Measurements from ENCODE around the gene MFSD6. TPM values are rescaled to one million over a fixed set of nuclear protein-coding genes. Genes with fewer than 3 reads are reported as not detected.

MFSD6 gene
- total and polyA plus RNA-seq, 2 donors from 2014 or later: 12.3 to 33.9 TPM

DNA sequence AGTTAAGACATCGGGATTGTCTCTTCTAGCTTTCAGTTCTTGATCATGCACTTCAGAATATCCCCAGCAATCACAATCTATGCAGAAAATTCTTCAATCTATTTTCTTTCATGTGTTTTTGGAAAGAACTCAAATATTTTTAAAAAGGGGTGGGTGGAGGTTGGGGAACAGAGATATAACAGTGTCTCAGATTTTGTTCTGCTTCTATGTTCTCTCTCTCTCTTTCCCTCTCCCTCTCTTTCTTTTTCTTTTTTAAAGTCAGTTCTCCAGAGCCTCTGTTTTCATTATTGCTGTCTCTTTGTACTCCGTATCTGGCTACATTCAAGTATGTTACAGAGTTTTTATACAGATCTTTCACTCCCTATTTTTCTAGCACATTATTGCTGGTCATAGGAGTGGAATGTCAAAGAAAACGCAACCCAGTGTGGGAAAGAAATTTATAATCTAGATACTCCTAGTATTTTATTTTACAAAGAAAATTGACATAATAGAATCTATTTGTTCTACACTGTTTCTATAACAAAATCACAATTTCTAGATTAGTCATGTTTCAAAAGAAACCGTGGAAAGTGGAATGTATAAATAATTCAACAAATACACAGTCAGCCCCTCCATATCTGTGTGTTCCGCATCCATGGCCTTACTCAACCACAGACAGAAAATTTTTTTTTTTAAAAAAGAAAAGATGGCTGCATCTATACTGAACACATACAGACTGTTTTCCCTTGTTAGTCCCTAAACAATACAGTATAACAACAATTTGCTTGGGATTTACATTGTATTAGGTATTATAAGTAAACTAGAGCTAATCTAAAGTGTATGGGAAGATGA lies 137.6 kb downstream of the MFSD6 start:
- Histone ChIP-seq H3K4me1 (ENCODE audit: control insufficient read depth in 2 of 3, insufficient read depth in 2 of 3, low read depth in 1 of 3, low read length in 3 of 3) (peaks cover 0 to 5% (median 0%) of the 10 kb centered on the region in 3 donors), H3K36me3 (ENCODE audit: control insufficient read depth in 2 of 3, insufficient read depth in 3 of 3, low read length in 3 of 3) (no peaks in the 10 kb centered on the region), H3K9ac (ENCODE audit: low read length in 3 of 3) (no peak overlapping the region), H3K27me3 (ENCODE audit: control insufficient read depth, insufficient read depth, low read length) (no peaks in the 10 kb centered on the region), H3K4me3 (ENCODE audit: low read length in 3 of 3) (no peak overlapping the region), H3K27ac (ENCODE audit: low read depth in 2 of 2, low read length in 2 of 2) (no peak overlapping the region), H3K9me3 (ENCODE audit: control insufficient read depth in 2 of 3, insufficient read depth in 1 of 3, low read length in 3 of 3) (peaks cover 0 to under 1% (median 0%) of the 10 kb centered on the region in 3 donors)
- TF ChIP-seq, protein P1, sequence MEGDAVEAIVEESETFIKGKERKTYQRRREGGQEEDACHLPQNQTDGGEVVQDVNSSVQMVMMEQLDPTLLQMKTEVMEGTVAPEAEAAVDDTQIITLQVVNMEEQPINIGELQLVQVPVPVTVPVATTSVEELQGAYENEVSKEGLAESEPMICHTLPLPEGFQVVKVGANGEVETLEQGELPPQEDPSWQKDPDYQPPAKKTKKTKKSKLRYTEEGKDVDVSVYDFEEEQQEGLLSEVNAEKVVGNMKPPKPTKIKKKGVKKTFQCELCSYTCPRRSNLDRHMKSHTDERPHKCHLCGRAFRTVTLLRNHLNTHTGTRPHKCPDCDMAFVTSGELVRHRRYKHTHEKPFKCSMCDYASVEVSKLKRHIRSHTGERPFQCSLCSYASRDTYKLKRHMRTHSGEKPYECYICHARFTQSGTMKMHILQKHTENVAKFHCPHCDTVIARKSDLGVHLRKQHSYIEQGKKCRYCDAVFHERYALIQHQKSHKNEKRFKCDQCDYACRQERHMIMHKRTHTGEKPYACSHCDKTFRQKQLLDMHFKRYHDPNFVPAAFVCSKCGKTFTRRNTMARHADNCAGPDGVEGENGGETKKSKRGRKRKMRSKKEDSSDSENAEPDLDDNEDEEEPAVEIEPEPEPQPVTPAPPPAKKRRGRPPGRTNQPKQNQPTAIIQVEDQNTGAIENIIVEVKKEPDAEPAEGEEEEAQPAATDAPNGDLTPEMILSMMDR (IDR thresholded peaks at IDR 0.05; ENCODE audit: borderline replicate concordance, extremely low read depth, insufficient read depth): no peak
- FAIRE-seq (no peak), DNase-seq (no peak)
- intact Hi-C loops (cut with DNase I): no loop called here

DNA sequence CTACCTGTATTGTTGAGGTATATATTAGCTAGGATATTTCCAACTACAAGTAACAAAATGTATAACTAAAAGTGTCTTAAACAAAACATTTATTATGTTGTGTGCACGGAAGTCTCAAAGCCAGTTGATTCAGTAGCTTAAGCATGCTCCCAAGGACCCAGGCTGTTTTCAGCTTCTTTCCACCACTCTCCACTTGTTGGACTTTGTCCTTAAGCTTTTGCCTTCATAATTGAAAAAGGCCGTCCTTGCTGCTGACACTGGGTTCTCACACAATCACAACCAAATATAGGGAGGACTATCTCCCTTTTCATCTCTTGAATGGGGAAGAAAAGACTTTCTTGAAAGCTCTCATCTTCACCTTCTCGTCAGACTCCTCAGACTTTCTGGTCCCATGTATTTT lies 138.6 kb downstream of the MFSD6 start:
- H3K9me3 ChIP-seq (ENCODE audit: control insufficient read depth in 2 of 3, insufficient read depth in 1 of 3, low read length in 3 of 3): no peaks in the 10 kb centered on the region
- no peak overlapping the region for H3K27ac ChIP-seq (ENCODE audit: low read depth in 2 of 2, low read length in 2 of 2)
- no peaks in the 10 kb centered on the region for H3K36me3 ChIP-seq (ENCODE audit: control insufficient read depth in 2 of 3, insufficient read depth in 3 of 3, low read length in 3 of 3)
- H3K4me1 ChIP-seq (ENCODE audit: control insufficient read depth in 2 of 3, insufficient read depth in 2 of 3, low read depth in 1 of 3, low read length in 3 of 3): peaks cover 0 to 5% (median 0%) of the 10 kb centered on the region in 3 donors
- no peak for DNase-seq
- no peaks in the 10 kb centered on the region for H3K27me3 ChIP-seq (ENCODE audit: control insufficient read depth, insufficient read depth, low read length)
- H3K4me3 ChIP-seq (ENCODE audit: low read length in 3 of 3): no peak overlapping the region
- TF ChIP-seq, protein P1 (IDR thresholded peaks at IDR 0.05; ENCODE audit: borderline replicate concordance, extremely low read depth, insufficient read depth): no peak
- FAIRE-seq: no peak
- intact Hi-C loops (cut with DNase I): no loop called here
- H3K9ac ChIP-seq (ENCODE audit: low read length in 3 of 3): no peak overlapping the region

GRCh38 chr2:190547886-190548285 lies 139.7 kb downstream of the MFSD6 start:
- FAIRE-seq (no peak), DNase-seq (no peak)
- H3K9me3 ChIP-seq (ENCODE audit: control insufficient read depth in 2 of 3, insufficient read depth in 1 of 3, low read length in 3 of 3): no peaks in the 10 kb centered on the region
- intact Hi-C loops (cut with DNase I): no loop called here
- no peak overlapping the region for H3K4me3 ChIP-seq (ENCODE audit: low read length in 3 of 3)
- no peak overlapping the region for H3K27ac ChIP-seq (ENCODE audit: low read depth in 2 of 2, low read length in 2 of 2)
- no peak overlapping the region for H3K9ac ChIP-seq (ENCODE audit: low read length in 3 of 3)
- TF ChIP-seq, protein P1 (IDR thresholded peaks at IDR 0.05; ENCODE audit: borderline replicate concordance, extremely low read depth, insufficient read depth): no peak
- peaks cover 0 to 5% (median 0%) of the 10 kb centered on the region in 3 donors for H3K4me1 ChIP-seq (ENCODE audit: control insufficient read depth in 2 of 3, insufficient read depth in 2 of 3, low read depth in 1 of 3, low read length in 3 of 3)
- H3K27me3 ChIP-seq (ENCODE audit: control insufficient read depth, insufficient read depth, low read length): no peaks in the 10 kb centered on the region
- no peaks in the 10 kb centered on the region for H3K36me3 ChIP-seq (ENCODE audit: control insufficient read depth in 2 of 3, insufficient read depth in 3 of 3, low read length in 3 of 3)
